SK-N-SH treated with all-trans-retinoic acid at 6 μM for 48 hours (cell line): ENCODE results near the gene ELAC1.

Experiments
- ATAC-seq: fragments of 200-7000 bp; cut with Tn5 transposase; 3 replicates; pipeline ENCODE4 v1.9.1; 2020; ENCODE audit warnings: mild to moderate bottlenecking, moderate library complexity
- ARNTL ChIP-seq: fragments of 450-650 bp; formaldehyde crosslinking; IDR thresholded peaks from 2 replicates; pipeline ENCODE4 v1.5.0; 2020; ENCODE audit warnings: low read depth, mild to moderate bottlenecking, moderate library complexity, borderline replicate concordance
- BACH2 ChIP-seq: fragments of 250-450 bp; sonication (Bioruptor Pico); IDR thresholded peaks from 2 replicates; pipeline ENCODE4 v1.9.0; 2021; ENCODE audit warnings: mild to moderate bottlenecking, borderline replicate concordance
- CSDC2 ChIP-seq: fragments of 250-450 bp; sonication (Bioruptor Pico); IDR thresholded peaks from 2 replicates; pipeline ENCODE4 v1.5.0; 2020; ENCODE audit warnings: mild to moderate bottlenecking, moderate library complexity
- ESRRG ChIP-seq: fragments of 250-450 bp; sonication (Bioruptor Pico); IDR thresholded peaks from 2 replicates; pipeline ENCODE4 v1.6.1; 2021; ENCODE audit warnings: mild to moderate bottlenecking
- GLIS3 ChIP-seq: fragments of 250-450 bp; sonication (Bioruptor Pico); IDR thresholded peaks from 2 replicates; pipeline ENCODE4 v1.5.0; 2020; ENCODE audit warnings: mild to moderate bottlenecking, moderate library complexity
- OSR1 ChIP-seq: fragments of 250-450 bp; sonication (Bioruptor Pico); IDR thresholded peaks from 2 replicates; pipeline ENCODE4 v1.8.0; 2022; ENCODE audit warnings: moderate library complexity, mild to moderate bottlenecking, inconsistent platforms
- PPARA ChIP-seq: fragments of 250-450 bp; sonication (Bioruptor Pico); IDR thresholded peaks from 2 replicates; pipeline ENCODE4 v1.5.0; 2020; ENCODE audit warnings: mild to moderate bottlenecking, borderline replicate concordance
- RARB ChIP-seq: fragments of 250-450 bp; sonication (Bioruptor Pico); IDR thresholded peaks from 2 replicates; pipeline ENCODE4 v1.8.0; 2021; ENCODE audit warnings: mild to moderate bottlenecking, moderate library complexity
- SNAI2 ChIP-seq: fragments of 250-450 bp; sonication (Bioruptor Pico); IDR thresholded peaks from 2 replicates; pipeline ENCODE4 v1.5.0; 2020; ENCODE audit warnings: mild to moderate bottlenecking, moderate library complexity
- TCF4 ChIP-seq: fragments of 250-450 bp; sonication (Bioruptor Pico); IDR thresholded peaks from 2 replicates; pipeline ENCODE4 v1.8.0; 2021; ENCODE audit warnings: mild to moderate bottlenecking, moderate library complexity, borderline replicate concordance
- TOX ChIP-seq: fragments of 250-450 bp; sonication (Bioruptor Pico); IDR thresholded peaks from 2 replicates; pipeline ENCODE4 v1.8.0; 2021; ENCODE audit warnings: mild to moderate bottlenecking, moderate library complexity, borderline replicate concordance
- ZC3H10 ChIP-seq: fragments of 250-450 bp; sonication (Bioruptor Pico); IDR thresholded peaks from 2 replicates; pipeline ENCODE4 v1.5.1; 2021; ENCODE audit warnings: mild to moderate bottlenecking, moderate library complexity
- ZFP3 ChIP-seq: fragments of 250-450 bp; sonication (Bioruptor Pico); IDR thresholded peaks from 2 replicates; pipeline ENCODE4 v1.5.0; 2020; ENCODE audit warnings: mild to moderate bottlenecking, moderate library complexity
- ZFP30 ChIP-seq: fragments of 450-650 bp; formaldehyde crosslinking; IDR thresholded peaks from 2 replicates; pipeline ENCODE4 v1.5.0; 2022; ENCODE audit warnings: mild to moderate bottlenecking, moderate library complexity
- ZNF565 ChIP-seq: fragments of 450-650 bp; formaldehyde crosslinking; conservative IDR thresholded peaks from 2 replicates; pipeline ENCODE4 v1.5.0; 2020; ENCODE audit warnings: low read depth, mild to moderate bottlenecking, moderate library complexity
- ZNF70 ChIP-seq: fragments of 450-650 bp; formaldehyde crosslinking; IDR thresholded peaks from 2 replicates; pipeline ENCODE4 v1.5.0; 2020; ENCODE audit warnings: mild to moderate bottlenecking, moderate library complexity
- ZNF8 ChIP-seq: fragments of 450-650 bp; formaldehyde crosslinking; IDR thresholded peaks from 2 replicates; pipeline ENCODE4 v1.5.0; 2020; ENCODE audit warnings: mild to moderate bottlenecking, moderate library complexity
- TF ChIP-seq, protein P1 (sequence below): fragments of 250-450 bp; sonication (Bioruptor Pico); IDR thresholded peaks from 2 replicates; pipeline ENCODE4 v1.8.0; 2020; ENCODE audit warnings: mild to moderate bottlenecking, moderate library complexity, borderline replicate concordance
- TF ChIP-seq, protein P2 (sequence below): fragments of 250-450 bp; sonication (Bioruptor Pico); IDR thresholded peaks from 2 replicates; pipeline ENCODE4 v1.8.0; 2021; ENCODE audit warnings: low read depth, mild to moderate bottlenecking, moderate library complexity, borderline replicate concordance
- TF ChIP-seq, protein P3 (sequence below): fragments of 250-450 bp; sonication (Bioruptor Pico); IDR thresholded peaks from 2 replicates; pipeline ENCODE4 v1.5.1; 2021; ENCODE audit warnings: mild to moderate bottlenecking, moderate library complexity
- TF ChIP-seq, protein P4 (sequence below): fragments of 250-450 bp; sonication (Bioruptor Pico); IDR thresholded peaks from 2 replicates; pipeline ENCODE4 v1.5.1; 2020; ENCODE audit warnings: low read depth, mild to moderate bottlenecking, moderate library complexity

ELAC1 gene

DNA sequence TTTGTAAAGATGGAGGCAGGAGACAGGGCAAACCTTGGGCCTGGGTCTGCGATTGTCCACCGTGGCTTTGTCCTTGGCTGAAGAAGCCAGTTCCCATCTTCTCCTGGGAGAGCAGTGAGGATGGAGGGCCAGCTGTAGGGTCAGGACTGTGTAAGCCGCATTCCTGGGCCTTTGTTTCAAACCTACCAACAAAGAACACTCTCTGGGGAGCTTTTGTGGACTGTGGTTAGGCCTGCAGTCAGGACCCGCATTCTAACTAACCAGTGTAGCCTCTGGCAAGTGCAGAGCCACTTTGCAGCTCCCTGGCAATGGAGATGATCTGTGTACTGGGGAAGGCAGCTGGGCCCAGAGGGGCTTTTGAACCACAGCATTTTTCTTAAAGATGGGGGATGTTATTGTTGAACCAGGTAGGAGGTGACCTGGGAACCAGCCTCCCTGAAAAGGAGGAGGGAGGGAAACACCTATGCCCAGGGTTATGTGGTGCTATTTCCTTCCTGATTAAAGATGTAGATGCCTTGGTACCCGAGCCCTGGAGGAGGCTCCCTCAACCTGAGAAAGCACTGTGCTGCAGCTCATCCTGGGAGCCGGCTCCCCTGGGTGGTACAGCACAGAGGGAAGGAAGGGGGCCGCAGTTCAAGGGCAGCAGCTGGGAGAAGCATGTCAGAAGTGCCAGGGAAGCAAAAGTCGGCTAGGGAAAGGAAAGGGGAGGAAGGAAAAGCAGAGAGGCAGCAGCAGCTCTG lies 49.5 kb downstream of the ELAC1 start (continued):
- no peak for TF ChIP-seq SNAI2 (CRISPR knock-in tag)
- TF ChIP-seq ARNTL (CRISPR knock-in tag) = no peak
- TF ChIP-seq CSDC2 = no peak
- no peak for TF ChIP-seq ZFP3
- no peak for TF ChIP-seq ZNF565
- no peak for TF ChIP-seq ZC3H10

DNA sequence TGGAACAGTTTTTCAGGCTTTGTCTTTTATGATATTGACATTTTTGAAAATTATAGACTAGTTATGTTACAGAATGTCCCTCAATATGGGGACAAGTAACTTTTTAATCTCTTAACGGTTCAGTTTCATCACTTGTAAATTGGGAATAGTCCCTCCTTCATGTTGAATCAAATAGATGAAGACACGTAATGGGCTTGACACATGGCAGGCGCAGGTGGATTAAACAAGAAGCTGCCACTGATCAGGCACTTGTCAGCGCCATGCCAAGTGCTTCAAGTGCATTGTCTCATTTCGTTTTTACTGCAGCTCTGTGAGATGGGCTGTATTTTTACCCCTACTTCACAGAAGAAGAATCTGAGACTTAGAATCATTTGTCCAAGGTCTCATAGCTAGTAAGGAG lies 52.7 kb downstream of the ELAC1 start:
- no peak for TF ChIP-seq GLIS3
- TF ChIP-seq, protein P1, sequence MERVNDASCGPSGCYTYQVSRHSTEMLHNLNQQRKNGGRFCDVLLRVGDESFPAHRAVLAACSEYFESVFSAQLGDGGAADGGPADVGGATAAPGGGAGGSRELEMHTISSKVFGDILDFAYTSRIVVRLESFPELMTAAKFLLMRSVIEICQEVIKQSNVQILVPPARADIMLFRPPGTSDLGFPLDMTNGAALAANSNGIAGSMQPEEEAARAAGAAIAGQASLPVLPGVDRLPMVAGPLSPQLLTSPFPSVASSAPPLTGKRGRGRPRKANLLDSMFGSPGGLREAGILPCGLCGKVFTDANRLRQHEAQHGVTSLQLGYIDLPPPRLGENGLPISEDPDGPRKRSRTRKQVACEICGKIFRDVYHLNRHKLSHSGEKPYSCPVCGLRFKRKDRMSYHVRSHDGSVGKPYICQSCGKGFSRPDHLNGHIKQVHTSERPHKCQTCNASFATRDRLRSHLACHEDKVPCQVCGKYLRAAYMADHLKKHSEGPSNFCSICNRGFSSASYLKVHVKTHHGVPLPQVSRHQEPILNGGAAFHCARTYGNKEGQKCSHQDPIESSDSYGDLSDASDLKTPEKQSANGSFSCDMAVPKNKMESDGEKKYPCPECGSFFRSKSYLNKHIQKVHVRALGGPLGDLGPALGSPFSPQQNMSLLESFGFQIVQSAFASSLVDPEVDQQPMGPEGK = no peak
- TF ChIP-seq, protein P2, sequence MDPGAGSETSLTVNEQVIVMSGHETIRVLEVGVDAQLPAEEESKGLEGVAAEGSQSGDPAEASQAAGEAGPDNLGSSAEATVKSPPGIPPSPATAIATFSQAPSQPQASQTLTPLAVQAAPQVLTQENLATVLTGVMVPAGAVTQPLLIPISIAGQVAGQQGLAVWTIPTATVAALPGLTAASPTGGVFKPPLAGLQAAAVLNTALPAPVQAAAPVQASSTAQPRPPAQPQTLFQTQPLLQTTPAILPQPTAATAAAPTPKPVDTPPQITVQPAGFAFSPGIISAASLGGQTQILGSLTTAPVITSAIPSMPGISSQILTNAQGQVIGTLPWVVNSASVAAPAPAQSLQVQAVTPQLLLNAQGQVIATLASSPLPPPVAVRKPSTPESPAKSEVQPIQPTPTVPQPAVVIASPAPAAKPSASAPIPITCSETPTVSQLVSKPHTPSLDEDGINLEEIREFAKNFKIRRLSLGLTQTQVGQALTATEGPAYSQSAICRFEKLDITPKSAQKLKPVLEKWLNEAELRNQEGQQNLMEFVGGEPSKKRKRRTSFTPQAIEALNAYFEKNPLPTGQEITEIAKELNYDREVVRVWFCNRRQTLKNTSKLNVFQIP (CRISPR knock-in tag) = no peak
- no peak for TF ChIP-seq CSDC2
- TF ChIP-seq BACH2 (CRISPR knock-in tag) = no peak
- TF ChIP-seq, protein P3, sequence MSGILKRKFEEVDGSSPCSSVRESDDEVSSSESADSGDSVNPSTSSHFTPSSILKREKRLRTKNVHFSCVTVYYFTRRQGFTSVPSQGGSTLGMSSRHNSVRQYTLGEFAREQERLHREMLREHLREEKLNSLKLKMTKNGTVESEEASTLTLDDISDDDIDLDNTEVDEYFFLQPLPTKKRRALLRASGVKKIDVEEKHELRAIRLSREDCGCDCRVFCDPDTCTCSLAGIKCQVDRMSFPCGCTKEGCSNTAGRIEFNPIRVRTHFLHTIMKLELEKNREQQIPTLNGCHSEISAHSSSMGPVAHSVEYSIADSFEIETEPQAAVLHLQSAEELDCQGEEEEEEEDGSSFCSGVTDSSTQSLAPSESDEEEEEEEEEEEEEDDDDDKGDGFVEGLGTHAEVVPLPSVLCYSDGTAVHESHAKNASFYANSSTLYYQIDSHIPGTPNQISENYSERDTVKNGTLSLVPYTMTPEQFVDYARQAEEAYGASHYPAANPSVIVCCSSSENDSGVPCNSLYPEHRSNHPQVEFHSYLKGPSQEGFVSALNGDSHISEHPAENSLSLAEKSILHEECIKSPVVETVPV = no peak
- no peak for TF ChIP-seq ESRRG (CRISPR knock-in tag)
- TF ChIP-seq, protein P4, sequence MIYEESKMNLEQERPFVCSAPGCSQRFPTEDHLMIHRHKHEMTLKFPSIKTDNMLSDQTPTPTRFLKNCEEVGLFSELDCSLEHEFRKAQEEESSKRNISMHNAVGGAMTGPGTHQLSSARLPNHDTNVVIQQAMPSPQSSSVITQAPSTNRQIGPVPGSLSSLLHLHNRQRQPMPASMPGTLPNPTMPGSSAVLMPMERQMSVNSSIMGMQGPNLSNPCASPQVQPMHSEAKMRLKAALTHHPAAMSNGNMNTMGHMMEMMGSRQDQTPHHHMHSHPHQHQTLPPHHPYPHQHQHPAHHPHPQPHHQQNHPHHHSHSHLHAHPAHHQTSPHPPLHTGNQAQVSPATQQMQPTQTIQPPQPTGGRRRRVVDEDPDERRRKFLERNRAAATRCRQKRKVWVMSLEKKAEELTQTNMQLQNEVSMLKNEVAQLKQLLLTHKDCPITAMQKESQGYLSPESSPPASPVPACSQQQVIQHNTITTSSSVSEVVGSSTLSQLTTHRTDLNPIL = no peak
- no peak for TF ChIP-seq ARNTL (CRISPR knock-in tag)
- no peak for TF ChIP-seq TOX (CRISPR knock-in tag)
- no peak for TF ChIP-seq OSR1 (CRISPR knock-in tag)
- TF ChIP-seq ZNF70 = no peak
- TF ChIP-seq TCF4 = no peak
- no peak for TF ChIP-seq ZNF565
- TF ChIP-seq RARB (CRISPR knock-in tag) = no peak
- no peak for TF ChIP-seq ZFP30 (CRISPR knock-in tag)
- TF ChIP-seq, all 23 proteins: peak for 0
- no peak for ATAC-seq

DNA sequence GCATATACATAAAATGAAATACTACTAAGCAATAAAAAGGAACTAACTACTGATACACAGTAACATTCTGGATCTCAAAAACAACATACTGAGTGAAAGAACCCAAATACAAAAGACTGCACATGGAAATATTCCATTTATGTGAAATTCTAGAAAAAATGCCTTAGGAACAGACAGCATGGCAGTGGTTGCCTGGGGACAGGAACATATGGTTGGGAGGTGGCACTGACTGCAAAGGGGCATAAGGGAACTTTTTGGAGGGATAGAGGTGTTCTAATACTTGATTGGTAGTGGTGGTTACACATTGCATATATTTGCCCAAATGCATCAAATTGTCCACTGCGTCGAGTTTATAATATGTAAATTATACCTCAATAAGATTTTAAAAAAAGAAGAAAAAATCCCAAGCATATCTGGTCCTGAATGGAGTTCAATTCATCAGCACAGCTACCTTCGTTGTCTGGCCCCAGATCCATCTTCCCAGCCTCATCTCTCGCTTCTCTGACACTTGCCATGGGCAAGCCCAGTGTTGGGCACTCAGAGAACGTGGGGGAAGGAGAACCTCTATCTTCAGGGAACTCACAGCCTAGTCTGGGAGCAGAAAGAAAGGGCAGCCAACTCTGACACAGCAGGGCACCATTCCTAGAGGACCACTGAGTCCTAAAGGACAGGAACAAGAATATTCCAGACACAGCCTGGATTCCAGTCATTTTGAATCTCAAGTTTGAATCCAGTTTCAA lies 53.6 kb downstream of the ELAC1 start:
- TF ChIP-seq PPARA = no peak
- TF ChIP-seq, protein P4 = no peak
- no peak for TF ChIP-seq ARNTL (CRISPR knock-in tag)
- TF ChIP-seq ZNF8 (CRISPR knock-in tag) = no peak
- TF ChIP-seq TOX (CRISPR knock-in tag) = no peak
- no peak for TF ChIP-seq ZFP3
- TF ChIP-seq ZNF70 = no peak
- TF ChIP-seq RARB (CRISPR knock-in tag) = no peak
- no peak for TF ChIP-seq ZFP30 (CRISPR knock-in tag)
- ATAC-seq = no peak

DNA sequence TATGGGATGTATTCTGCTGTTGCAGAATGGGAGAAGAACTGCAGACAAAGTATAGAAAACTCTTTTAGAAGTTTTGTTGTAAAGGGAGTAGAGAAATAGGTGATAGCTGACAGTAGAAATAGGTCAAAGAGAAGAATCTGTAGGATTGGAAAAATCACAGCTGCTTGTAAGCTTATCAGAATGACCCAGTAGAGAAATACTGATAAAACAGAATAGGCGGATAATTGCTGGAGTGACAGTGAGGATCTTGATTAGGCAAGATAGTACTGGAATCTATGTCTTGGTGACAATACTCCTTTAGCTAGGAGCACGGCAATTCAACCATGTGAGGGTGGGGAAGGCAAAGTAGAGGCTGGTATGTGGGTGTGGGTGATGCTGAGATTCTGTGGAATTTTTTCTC lies 57.7 kb downstream of the ELAC1 start:
- TF ChIP-seq RARB (CRISPR knock-in tag) = no peak
- no peak for TF ChIP-seq PPARA
- no peak for ATAC-seq
